ENCODE measurements around the gene MAP1LC3B. TPM values are rescaled to one million over a fixed set of nuclear protein-coding genes. Genes with fewer than 3 reads are reported as not detected.
A peak's percentile ranks its signal among the peaks of the same experiment; 100 is the strongest.

MAP1LC3B gene
- polyA plus RNA-seq, 2 of the 4 experiments (the other 2 are of a cell fraction): 52.3 to 94.1 TPM

DNA sequence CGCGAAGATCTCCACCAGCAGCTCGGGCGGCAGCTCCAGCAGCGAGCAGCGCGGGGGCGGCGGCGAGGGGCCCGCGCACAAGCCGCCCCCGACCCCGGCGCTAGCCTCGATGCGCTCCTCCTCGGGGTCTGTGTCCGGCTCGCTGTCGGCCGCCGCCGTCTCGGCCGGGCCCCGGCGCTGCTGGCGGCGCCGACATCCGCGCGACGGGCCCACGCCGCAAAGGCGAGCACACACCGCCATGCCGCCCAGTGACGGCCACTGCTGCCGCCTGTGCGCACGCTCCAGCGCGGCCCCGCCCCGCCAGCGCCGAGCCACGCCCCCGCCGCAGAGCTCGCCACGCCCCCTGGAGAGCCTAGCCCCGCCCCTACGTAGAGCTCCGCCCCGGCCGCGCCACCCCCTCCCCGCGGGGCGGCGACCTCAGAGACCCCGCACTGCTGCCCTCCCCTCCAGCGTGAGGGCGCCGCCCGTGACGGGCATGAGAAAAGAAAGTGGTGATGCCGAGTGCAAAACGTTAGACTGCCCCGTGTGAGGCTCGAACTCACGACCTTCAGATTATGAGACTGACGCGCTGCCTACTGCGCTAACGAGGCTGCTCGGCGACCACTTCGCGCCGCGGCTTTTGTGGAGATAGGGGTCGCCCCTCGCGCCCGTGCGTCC is 8.5 kb upstream of the MAP1LC3B start, which contains the start of gene FBXO31:
Gene FBXO31, minus strand, starts transcription at position 272 of the 657 bp plus-strand sequence. Its CDS starts 32 bp downstream, at position 240.
- peak; percentile 66 to 78 for ATAC-seq
- H3K27ac ChIP-seq: peak within 1 kb of the TSS; percentile 86 to 94
- FAIRE-seq: no peak
- H3K4me3 ChIP-seq: peak within 1 kb of the TSS; percentile 89
- peak within 1 kb of the TSS; percentile 85 for H3K4me2 ChIP-seq
- peak; percentile 67 to 95 for DNase-seq (ENCODE audit: low read depth in 1 of 2, low spot score in 1 of 2)
- ChIA-PET POLR2A (interaction anchor here (1.0 to 2.6 kb wide), 7 partner anchors 10 to 567 kb away, joined by 3 to 20 read pairs (median 6); partner anchors contain the start of genes BANP and C16orf95), CTCF (interaction anchor here (0.8 to 3.1 kb wide), 10 partner anchors 10 to 461 kb away, joined by 3 to 20 read pairs (median 6); partner anchors contain the start of gene C16orf95)
- peaks cover 45% of the 10 kb centered on the region for H3K4me1 ChIP-seq
- no CpG with 5 or more reads among the region's 92 CpGs for WGBS (ENCODE audit: missing lambda C conversion rate)
- TF ChIP-seq, protein P1, sequence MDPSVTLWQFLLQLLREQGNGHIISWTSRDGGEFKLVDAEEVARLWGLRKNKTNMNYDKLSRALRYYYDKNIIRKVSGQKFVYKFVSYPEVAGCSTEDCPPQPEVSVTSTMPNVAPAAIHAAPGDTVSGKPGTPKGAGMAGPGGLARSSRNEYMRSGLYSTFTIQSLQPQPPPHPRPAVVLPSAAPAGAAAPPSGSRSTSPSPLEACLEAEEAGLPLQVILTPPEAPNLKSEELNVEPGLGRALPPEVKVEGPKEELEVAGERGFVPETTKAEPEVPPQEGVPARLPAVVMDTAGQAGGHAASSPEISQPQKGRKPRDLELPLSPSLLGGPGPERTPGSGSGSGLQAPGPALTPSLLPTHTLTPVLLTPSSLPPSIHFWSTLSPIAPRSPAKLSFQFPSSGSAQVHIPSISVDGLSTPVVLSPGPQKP (IDR thresholded peaks at IDR 0.05; ENCODE audit: low read depth, low read length): 0 out of 2 replicates have a peak, but pooled peaks have one; percentile 34
- TF ChIP-seq EHF (CRISPR knock-in tag; IDR thresholded peaks at IDR 0.05) (no peak), MYC (IDR thresholded peaks at IDR 0.05; ENCODE audit: borderline replicate concordance, low read length) (peak; percentile 35), HDAC2 (IDR thresholded peaks at IDR 0.05) (no peak), CBX8 (IDR thresholded peaks at IDR 0.05) (no peak), BHLHE40 (IDR thresholded peaks at IDR 0.05; ENCODE audit: low read depth, low read length) (peak; percentile 61; the same call in 1 of the 2 replicates), JUN (IDR thresholded peaks at IDR 0.05) (peak in 1 of 2 experiments; percentile 56; a peak in 3 of 5 replicates), TP53 (CRISPR knock-in tag; IDR thresholded peaks at IDR 0.05) (peak; percentile 83; the same call in 1 of the 2 replicates), CEBPB (IDR thresholded peaks at IDR 0.05) (0 out of 4 replicates have a peak, but pooled peaks of 1 of the 2 experiments have one; percentile 9), FOSL2 (IDR thresholded peaks at IDR 0.05) (no peak), FOSL2 (CRISPR knock-in tag; IDR thresholded peaks at IDR 0.05) (peak; percentile 9; the same call in 1 of the 2 replicates), GATA3 (IDR thresholded peaks at IDR 0.05; ENCODE audit: borderline replicate concordance) (0 out of 2 replicates have a peak, but pooled peaks have one; percentile 33), SREBF2 (IDR thresholded peaks at IDR 0.05) (peak; percentile 96), EHMT2 (IDR thresholded peaks at IDR 0.05; ENCODE audit: low read depth) (no peak), PHF8 (IDR thresholded peaks at IDR 0.05; ENCODE audit: borderline replicate concordance, low read depth) (peak; percentile 39; the same call in 1 of the 2 replicates), ESRRA (IDR thresholded peaks at IDR 0.05; ENCODE audit: borderline replicate concordance, low read length) (peak; percentile 66; the same call in 1 of the 2 replicates), POLR2A (IDR thresholded peaks at IDR 0.05; ENCODE audit: low read length) (peak; percentile 94)
- TF ChIP-seq, protein P2, sequence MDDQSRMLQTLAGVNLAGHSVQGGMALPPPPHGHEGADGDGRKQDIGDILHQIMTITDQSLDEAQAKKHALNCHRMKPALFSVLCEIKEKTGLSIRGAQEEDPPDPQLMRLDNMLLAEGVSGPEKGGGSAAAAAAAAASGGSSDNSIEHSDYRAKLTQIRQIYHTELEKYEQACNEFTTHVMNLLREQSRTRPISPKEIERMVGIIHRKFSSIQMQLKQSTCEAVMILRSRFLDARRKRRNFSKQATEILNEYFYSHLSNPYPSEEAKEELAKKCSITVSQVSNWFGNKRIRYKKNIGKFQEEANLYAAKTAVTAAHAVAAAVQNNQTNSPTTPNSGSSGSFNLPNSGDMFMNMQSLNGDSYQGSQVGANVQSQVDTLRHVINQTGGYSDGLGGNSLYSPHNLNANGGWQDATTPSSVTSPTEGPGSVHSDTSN (IDR thresholded peaks at IDR 0.05): peak; percentile 40; the same call in 1 of the 2 replicates
- TF ChIP-seq, protein P3, sequence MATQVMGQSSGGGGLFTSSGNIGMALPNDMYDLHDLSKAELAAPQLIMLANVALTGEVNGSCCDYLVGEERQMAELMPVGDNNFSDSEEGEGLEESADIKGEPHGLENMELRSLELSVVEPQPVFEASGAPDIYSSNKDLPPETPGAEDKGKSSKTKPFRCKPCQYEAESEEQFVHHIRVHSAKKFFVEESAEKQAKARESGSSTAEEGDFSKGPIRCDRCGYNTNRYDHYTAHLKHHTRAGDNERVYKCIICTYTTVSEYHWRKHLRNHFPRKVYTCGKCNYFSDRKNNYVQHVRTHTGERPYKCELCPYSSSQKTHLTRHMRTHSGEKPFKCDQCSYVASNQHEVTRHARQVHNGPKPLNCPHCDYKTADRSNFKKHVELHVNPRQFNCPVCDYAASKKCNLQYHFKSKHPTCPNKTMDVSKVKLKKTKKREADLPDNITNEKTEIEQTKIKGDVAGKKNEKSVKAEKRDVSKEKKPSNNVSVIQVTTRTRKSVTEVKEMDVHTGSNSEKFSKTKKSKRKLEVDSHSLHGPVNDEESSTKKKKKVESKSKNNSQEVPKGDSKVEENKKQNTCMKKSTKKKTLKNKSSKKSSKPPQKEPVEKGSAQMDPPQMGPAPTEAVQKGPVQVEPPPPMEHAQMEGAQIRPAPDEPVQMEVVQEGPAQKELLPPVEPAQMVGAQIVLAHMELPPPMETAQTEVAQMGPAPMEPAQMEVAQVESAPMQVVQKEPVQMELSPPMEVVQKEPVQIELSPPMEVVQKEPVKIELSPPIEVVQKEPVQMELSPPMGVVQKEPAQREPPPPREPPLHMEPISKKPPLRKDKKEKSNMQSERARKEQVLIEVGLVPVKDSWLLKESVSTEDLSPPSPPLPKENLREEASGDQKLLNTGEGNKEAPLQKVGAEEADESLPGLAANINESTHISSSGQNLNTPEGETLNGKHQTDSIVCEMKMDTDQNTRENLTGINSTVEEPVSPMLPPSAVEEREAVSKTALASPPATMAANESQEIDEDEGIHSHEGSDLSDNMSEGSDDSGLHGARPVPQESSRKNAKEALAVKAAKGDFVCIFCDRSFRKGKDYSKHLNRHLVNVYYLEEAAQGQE (IDR thresholded peaks at IDR 0.05): no peak
- TF ChIP-seq, protein P4, sequence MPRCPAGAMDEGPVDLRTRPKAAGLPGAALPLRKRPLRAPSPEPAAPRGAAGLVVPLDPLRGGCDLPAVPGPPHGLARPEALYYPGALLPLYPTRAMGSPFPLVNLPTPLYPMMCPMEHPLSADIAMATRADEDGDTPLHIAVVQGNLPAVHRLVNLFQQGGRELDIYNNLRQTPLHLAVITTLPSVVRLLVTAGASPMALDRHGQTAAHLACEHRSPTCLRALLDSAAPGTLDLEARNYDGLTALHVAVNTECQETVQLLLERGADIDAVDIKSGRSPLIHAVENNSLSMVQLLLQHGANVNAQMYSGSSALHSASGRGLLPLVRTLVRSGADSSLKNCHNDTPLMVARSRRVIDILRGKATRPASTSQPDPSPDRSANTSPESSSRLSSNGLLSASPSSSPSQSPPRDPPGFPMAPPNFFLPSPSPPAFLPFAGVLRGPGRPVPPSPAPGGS (IDR thresholded peaks at IDR 0.05): 0 out of 3 replicates have a peak, but pooled peaks have one; percentile 76
- no peaks in the 10 kb centered on the region for H3K9me3 ChIP-seq

Data from A549 (cell line).